Body of pancreas (tissue), 4 donors: ENCODE results near the gene MMP3. TPM values are rescaled to one million over a fixed set of nuclear protein-coding genes. Genes with fewer than 3 reads are reported as not detected.

Experiments used
- ATAC-seq: fragments of 150-250 bp; one replicate; pipeline ENCODE4 v1.9.1; 2016
- DNase-seq, 4 donors: peaks; one replicate each; pipeline ENCODE4 v3.0.0-alpha.2; 2019
- H3K27ac ChIP-seq, 4 donors: fragments of 200-600 bp; sonication (generic); 1 replicate in 3 of 4; 2 replicates in 1 of 4; pipeline versions ENCODE4 v1.5.1 to v1.6.1; 2016 to 2019; ENCODE audit warnings: mild to moderate bottlenecking in 1 of 4, mixed read lengths in 1 of 4, moderate library complexity in 1 of 4
- H3K27me3 ChIP-seq, 2 donors: fragments of 200-600 bp; sonication (generic); one replicate each; pipeline ENCODE4 v1.6.0; 2016; ENCODE audit warnings: mild to moderate bottlenecking in 1 of 2
- H3K36me3 ChIP-seq, 2 donors: fragments of 200-600 bp; sonication (generic); replicated peaks in 1 of 2; 2 replicates each; pipeline ENCODE4 v1.5.1; 2016; ENCODE audit warnings: low read depth in 2 of 2; ENCODE audit not compliant: insufficient read depth in 1 of 2
- H3K4me1 ChIP-seq: fragments of 200-600 bp; sonication (generic); one replicate; pipeline ENCODE4 v1.6.0; 2016
- H3K4me3 ChIP-seq, 2 donors: fragments of 200-600 bp; sonication (generic); 1 replicate in 1 of 2; 2 replicates in 1 of 2; pipeline ENCODE4 v1.5.1; 2016 to 2019
- H3K9me3 ChIP-seq, 3 donors: fragments of 200-600 bp; sonication (generic); 1 replicate in 2 of 3; 2 replicates in 1 of 3; pipeline ENCODE4 v1.5.1; 2016
- CTCF ChIP-seq, 7 experiments: fragments of 450-650 bp in 4 of 7; fragments of 200-600 bp in 3 of 7; sonication (generic) in 3 of 7; IDR thresholded peaks; one replicate each; pipeline ENCODE4 v1.5.1; 2016 to 2019; ENCODE audit warnings: antibody characterized with exemption in 7 of 7
- POLR2A ChIP-seq, 3 donors: fragments of 450-650 bp; IDR thresholded peaks; one replicate each; pipeline ENCODE4 v1.6.1; 2016; ENCODE audit warnings: antibody characterized with exemption in 3 of 3, mild to moderate bottlenecking in 2 of 3
- WGBS, 2 donors: methylation state at CpG; one replicate each; pipeline ENCODE4 v1.1.5; 2017; 5-methylcytosine and 5-hydroxymethylcytosine counted together
- intact Hi-C: fragments of 100-400 bp; cut with DNase I; formaldehyde crosslinking; loops from one replicate; pipeline ENCODE4 v1.15.1; 2023
- total RNA-seq, 2 donors: library from RNA; depleted of rRNA; stranded (reverse); fragments of >200 nt; gene quantifications; one replicate each; pipeline ENCODE4 v1.1.0, GENCODE V29; 2016

MMP3 gene
- total RNA-seq, 2 donors from 2014 or later, result 1.0 TPM; not detected in 1

GRCh38 chr11:102807921-102808320 lies 35.5 kb downstream of the MMP3 start:
- H3K9me3 ChIP-seq, result no peaks in the 10 kb centered on the region
- H3K4me3 ChIP-seq, result no peak overlapping the region
- 36 to 45% methylated on average over 16 to 19 of the region's 19 CpGs for WGBS, 2 donors
- no peaks in the 10 kb centered on the region for H3K27me3 ChIP-seq
- TF ChIP-seq CTCF (IDR thresholded peaks at IDR 0.05) (peak in 2 of 7 experiments; percentile 21 to 25), POLR2A (IDR thresholded peaks at IDR 0.05) (no peak)
- intact Hi-C loops, result no loop called here
- no peak overlapping the region for H3K27ac ChIP-seq
- no peaks in the 10 kb centered on the region for H3K4me1 ChIP-seq
- DNase-seq (peak in 3 of 4 donors; percentile 15 to 24 (median 18)), ATAC-seq (no peak)
- no peaks in the 10 kb centered on the region for H3K36me3 ChIP-seq

- H3K9me3 ChIP-seq, result no peaks in the 10 kb centered on the region
- TF ChIP-seq POLR2A (IDR thresholded peaks at IDR 0.05), result no peak
- no peak for TF ChIP-seq CTCF (IDR thresholded peaks at IDR 0.05)
- ATAC-seq (no peak), DNase-seq (no peak)
- H3K27ac ChIP-seq, result no peak overlapping the region
- WGBS, 2 donors, result 46 to 57% methylated on average over 3 of the region's 3 CpGs
- intact Hi-C loops, result no loop called here
- H3K4me1 ChIP-seq, result no peaks in the 10 kb centered on the region
- no peak overlapping the region for H3K4me3 ChIP-seq
- H3K36me3 ChIP-seq, result no peaks in the 10 kb centered on the region
- no peaks in the 10 kb centered on the region for H3K27me3 ChIP-seq
These were observed 37.1 kb downstream of the MMP3 start for GRCh38 chr11:102806296-102806695.

- ATAC-seq (no peak), DNase-seq (no peak)
- 41 to 68% methylated on average over 2 of the region's 2 CpGs for WGBS, 2 donors
- Histone ChIP-seq H3K36me3 (no peaks in the 10 kb centered on the region), H3K4me1 (no peaks in the 10 kb centered on the region), H3K27me3 (no peaks in the 10 kb centered on the region), H3K4me3 (no peak overlapping the region), H3K9me3 (no peaks in the 10 kb centered on the region), H3K27ac (no peak overlapping the region)
- no peak for TF ChIP-seq CTCF (IDR thresholded peaks at IDR 0.05)
- TF ChIP-seq POLR2A (IDR thresholded peaks at IDR 0.05), result no peak
- intact Hi-C loops, result no loop called here
These were observed 41.1 kb downstream of the MMP3 start for GRCh38 chr11:102802341-102802740.

- no peak overlapping the region for H3K27ac ChIP-seq
These were observed 42.6 kb downstream of the MMP3 start for GRCh38 chr11:102800767-102801166.

More at GRCh38 chr11:102800767-102801166, 42.6 kb downstream of the MMP3 start:
- TF ChIP-seq POLR2A (IDR thresholded peaks at IDR 0.05) (no peak), CTCF (IDR thresholded peaks at IDR 0.05) (no peak)
- DNase-seq, result no peak
- H3K9me3 ChIP-seq, result no peaks in the 10 kb centered on the region
- H3K27me3 ChIP-seq, result no peaks in the 10 kb centered on the region
- no peaks in the 10 kb centered on the region for H3K4me1 ChIP-seq
- 65 to 75% methylated on average over 4 of the region's 4 CpGs for WGBS, 2 donors
- H3K36me3 ChIP-seq, result no peaks in the 10 kb centered on the region
- ATAC-seq, result no peak
- intact Hi-C loops, result no loop called here
- no peak overlapping the region for H3K4me3 ChIP-seq
